Measurements from ENCODE around the gene SLC4A11. TPM values are rescaled to one million over a fixed set of nuclear protein-coding genes. Genes with fewer than 3 reads are reported as not detected.

SLC4A11 gene
- total RNA-seq, 1 experiment from 2014 or later = 5.7 TPM

GRCh38 chr20:3281437-3281836 lies 42.4 kb upstream of the SLC4A11 start:
- intact Hi-C loops (cut with micrococcal nuclease) = no loop called here
- no peak for DNase-seq (ENCODE audit: unreplicated experiment)
- BruUV-seq (replicated peaks) = no TSS peak
- Mint-ChIP-seq H3K36me3 (ENCODE audit: insufficient read depth, unreplicated experiment) (peaks cover 41% of the 10 kb centered on the region), H3K4me3 (ENCODE audit: unreplicated experiment) (no peak overlapping the region), H3K27ac (ENCODE audit: low read depth, unreplicated experiment) (no peak overlapping the region), H3K4me1 (ENCODE audit: insufficient read depth, unreplicated experiment) (no peaks in the 10 kb centered on the region), H3K9me3 (ENCODE audit: unreplicated experiment) (no peaks in the 10 kb centered on the region), H3K27me3 (ENCODE audit: insufficient read depth, unreplicated experiment) (no peaks in the 10 kb centered on the region)
- no peak for TF ChIP-seq CTCF (IDR thresholded peaks at IDR 0.05; ENCODE audit: unreplicated experiment)
- CTCF ChIA-PET = interaction anchor here (0.6 to 1.5 kb wide), 4 partner anchors 18 to 71 kb away, joined by 3 to 7 read pairs (median 4); no protein-coding TSS in a partner anchor
- POLR2A ChIA-PET = no interaction called here

- CTCF ChIA-PET = interaction anchor here (1.2 to 1.4 kb wide), 4 partner anchors 29 to 62 kb away, joined by 3 to 6 read pairs (median 4); no protein-coding TSS in a partner anchor
- Mint-ChIP-seq H3K4me3 (ENCODE audit: unreplicated experiment) (no peak overlapping the region), H3K27ac (ENCODE audit: low read depth, unreplicated experiment) (no peak overlapping the region), H3K36me3 (ENCODE audit: insufficient read depth, unreplicated experiment) (peaks cover 31% of the 10 kb centered on the region), H3K9me3 (ENCODE audit: unreplicated experiment) (no peaks in the 10 kb centered on the region), H3K27me3 (ENCODE audit: insufficient read depth, unreplicated experiment) (no peaks in the 10 kb centered on the region), H3K4me1 (ENCODE audit: insufficient read depth, unreplicated experiment) (no peaks in the 10 kb centered on the region)
- DNase-seq (ENCODE audit: unreplicated experiment) = no peak
- POLR2A ChIA-PET = no interaction called here
- BruUV-seq (replicated peaks) = no TSS peak
- intact Hi-C loops (cut with micrococcal nuclease) = no loop called here
- TF ChIP-seq CTCF (IDR thresholded peaks at IDR 0.05; ENCODE audit: unreplicated experiment) = no peak
Measured at GRCh38 chr20:3279761-3280160, 40.8 kb upstream of the SLC4A11 start.

GRCh38 chr20:3277686-3278465 lies 38.9 kb upstream of the SLC4A11 start:
- DNase-seq (ENCODE audit: unreplicated experiment) = no peak
- intact Hi-C loops (cut with micrococcal nuclease) = no loop called here
- Mint-ChIP-seq H3K27ac (ENCODE audit: low read depth, unreplicated experiment) (no peak overlapping the region), H3K36me3 (ENCODE audit: insufficient read depth, unreplicated experiment) (peaks cover 26% of the 10 kb centered on the region), H3K9me3 (ENCODE audit: unreplicated experiment) (no peaks in the 10 kb centered on the region), H3K4me3 (ENCODE audit: unreplicated experiment) (no peak overlapping the region), H3K27me3 (ENCODE audit: insufficient read depth, unreplicated experiment) (no peaks in the 10 kb centered on the region), H3K4me1 (ENCODE audit: insufficient read depth, unreplicated experiment) (no peaks in the 10 kb centered on the region)
- POLR2A ChIA-PET = interaction anchor here (0.7 to 1.2 kb wide), 3 partner anchors 9 to 56 kb away, joined by 3 to 5 read pairs (median 5); no protein-coding TSS in a partner anchor
- CTCF ChIA-PET = interaction anchor here (0.5 to 0.8 kb wide), 5 partner anchors 27 to 219 kb away, joined by 3 read pairs; no protein-coding TSS in a partner anchor
- BruUV-seq (replicated peaks) = no TSS peak
- TF ChIP-seq CTCF (IDR thresholded peaks at IDR 0.05; ENCODE audit: unreplicated experiment) = no peak

GRCh38 chr20:3276680-3277015 lies 37.7 kb upstream of the SLC4A11 start:
- DNase-seq (ENCODE audit: unreplicated experiment) = peak; percentile 50
- Mint-ChIP-seq H3K9me3 (ENCODE audit: unreplicated experiment) (no peaks in the 10 kb centered on the region), H3K36me3 (ENCODE audit: insufficient read depth, unreplicated experiment) (peaks cover 27% of the 10 kb centered on the region), H3K4me3 (ENCODE audit: unreplicated experiment) (no peak overlapping the region), H3K4me1 (ENCODE audit: insufficient read depth, unreplicated experiment) (no peaks in the 10 kb centered on the region), H3K27me3 (ENCODE audit: insufficient read depth, unreplicated experiment) (no peaks in the 10 kb centered on the region), H3K27ac (ENCODE audit: low read depth, unreplicated experiment) (no peak overlapping the region)
- CTCF ChIA-PET = interaction anchor here (0.9 to 1.8 kb wide), 2 partner anchors 40 to 160 kb away, joined by 3 to 5 read pairs; no protein-coding TSS in a partner anchor
- peak; percentile 36 for TF ChIP-seq CTCF (IDR thresholded peaks at IDR 0.05; ENCODE audit: unreplicated experiment)
- BruUV-seq (replicated peaks) = no TSS peak
- POLR2A ChIA-PET = no interaction called here
- intact Hi-C loops (cut with micrococcal nuclease) = loop anchor here (1.0 kb wide), 1 partner anchor 58 kb away; no protein-coding TSS in a partner anchor
